GM12878 (cell line): ENCODE data around the gene TTC1. TPM values are rescaled to one million over a fixed set of nuclear protein-coding genes. Genes with fewer than 3 reads are reported as not detected.

Source experiments
- ATAC-seq: fragments of 200-7000 bp; cut with Tn5 transposase; 3 replicates; pipeline ENCODE4 v1.9.1; 2020; ENCODE audit warnings: mild to moderate bottlenecking, moderate library complexity
- BruUV-seq: library from RNA; stranded (reverse); fragments of 400-500 nt; replicated peaks from 2 replicates; lab custom pipeline; 2021; lab: Mats Ljungman, UMichigan
- CTCF ChIA-PET: fragments of 300-600 bp; sonication (Branson Sonifier 250); formaldehyde crosslinking; extraction: SDS; loops from one replicate; lab custom pipeline; 2021; ENCODE audit warnings: inconsistent platforms; lab: Yijun Ruan, JAX
- POLR2A ChIA-PET: fragments of 350-600 bp; formaldehyde crosslinking; extraction: SDS; loops from one replicate; lab custom pipeline; 2021; ENCODE audit warnings: inconsistent platforms; lab: Charles Lee
- RAD21 ChIA-PET: fragments of 300-600 bp; sonication (Branson Sonifier 250); formaldehyde crosslinking; loops from one replicate; lab custom pipeline; 2023; ENCODE audit warnings: antibody characterized with exemption; ENCODE audit not compliant: unreplicated experiment; lab: Charles Lee
- SMC1A ChIA-PET: fragments of 300-600 bp; sonication (Branson Sonifier 250); formaldehyde crosslinking; loops from one replicate; lab custom pipeline; 2023; ENCODE audit not compliant: unreplicated experiment, uncharacterized antibody; lab: Charles Lee
- DNase-seq: peaks from one replicate; pipeline ENCODE4 v3.0.0-alpha.2; 2011; ENCODE audit warnings: low read depth, low spot score
- FAIRE-seq: peaks from 3 replicates; lab custom pipeline; 2011; peaks lifted over from hg19 to GRCh38; lab: Jason Lieb, UNC
- H2AFZ ChIP-seq: 2 replicates; pipeline ENCODE4 v1.6.0; 2011; ENCODE audit warnings: low read depth, low read length, control low read depth; ENCODE audit not compliant: control insufficient read depth
- H3K27ac ChIP-seq: 2 replicates; pipeline ENCODE4 v1.5.1; 2011; ENCODE audit warnings: control low read depth; ENCODE audit not compliant: control insufficient read depth, insufficient read depth
- H3K27me3 ChIP-seq, 2 experiments: replicated peaks in 1 of 2; 2 replicates each; pipeline versions ENCODE4 v1.6.0 to v1.6.1; 2011; ENCODE audit warnings: low read length in 1 of 2; ENCODE audit not compliant: control insufficient read depth in 2 of 2, insufficient read depth in 2 of 2
- H3K36me3 ChIP-seq, 2 experiments: 2 replicates each; pipeline ENCODE4 v1.5.1; 2011; ENCODE audit warnings: low read length in 1 of 2; ENCODE audit not compliant: control insufficient read depth in 2 of 2, insufficient read depth in 2 of 2
- H3K4me1 ChIP-seq: 2 replicates; pipeline ENCODE4 v1.6.1; 2011; ENCODE audit warnings: mild to moderate bottlenecking, low read length, moderate library complexity, mixed read lengths; ENCODE audit not compliant: control insufficient read depth, insufficient read depth
- H3K4me2 ChIP-seq: 2 replicates; pipeline ENCODE4 v1.6.0; 2011; ENCODE audit warnings: control low read depth; ENCODE audit not compliant: control insufficient read depth, insufficient read depth
- H3K4me3 ChIP-seq: fragments of 200-600 bp; sonication (generic); 2 replicates; pipeline ENCODE4 v1.5.1; 2016
- H3K79me2 ChIP-seq: 2 replicates; pipeline ENCODE4 v1.6.0; 2011; ENCODE audit warnings: low read length; ENCODE audit not compliant: control insufficient read depth, insufficient read depth
- H3K9ac ChIP-seq: 2 replicates; pipeline ENCODE4 v1.8.0; 2011; ENCODE audit warnings: low read length, control low read depth, mixed read lengths; ENCODE audit not compliant: control insufficient read depth, insufficient read depth
- H3K9me3 ChIP-seq: replicated peaks from 3 replicates; pipeline ENCODE4 v1.5.1; 2011; ENCODE audit warnings: mild to moderate bottlenecking, low read length; ENCODE audit not compliant: control insufficient read depth, insufficient read depth
- H4K20me1 ChIP-seq: 2 replicates; pipeline ENCODE4 v1.6.0; 2011; ENCODE audit not compliant: control insufficient read depth, insufficient read depth
- ETV6 ChIP-seq, 2 experiments: fragments of 450-650 bp in 1 of 2; IDR thresholded peaks in 1 of 2; conservative IDR thresholded peaks in 1 of 2; 2 replicates each; pipeline ENCODE4 v1.6.1; 2014; ENCODE audit warnings: antibody characterized with exemption in 1 of 2, borderline replicate concordance in 1 of 2, low read depth in 1 of 2, mild to moderate bottlenecking in 1 of 2, moderate library complexity in 1 of 2
- IKZF2 ChIP-seq, 2 experiments: fragments of 450-650 bp; IDR thresholded peaks; 2 replicates each; pipeline ENCODE4 v1.6.1; 2017; ENCODE audit warnings: mild to moderate bottlenecking in 2 of 2, moderate library complexity in 2 of 2
- MTA2 ChIP-seq: fragments of 450-650 bp; IDR thresholded peaks from 2 replicates; pipeline ENCODE4 v1.6.1; 2016; ENCODE audit warnings: low read depth, mild to moderate bottlenecking, moderate library complexity
- NFYB ChIP-seq: IDR thresholded peaks from 2 replicates; pipeline ENCODE4 v1.6.1; 2011; ENCODE audit warnings: low read depth, mild to moderate bottlenecking, low read length, improper control_type of control experiment, moderate library complexity; ENCODE audit not compliant: insufficient read depth
- PAX8 ChIP-seq: fragments of 450-650 bp; IDR thresholded peaks from 2 replicates; pipeline ENCODE4 v1.6.1; 2017; ENCODE audit warnings: mild to moderate bottlenecking, moderate library complexity
- POLR2AphosphoS5 ChIP-seq: IDR thresholded peaks from 2 replicates; pipeline ENCODE4 v1.6.1; 2011; ENCODE audit warnings: mild to moderate bottlenecking, low read length, inconsistent platforms
- SMAD1 ChIP-seq: fragments of 450-650 bp; IDR thresholded peaks from 2 replicates; pipeline ENCODE4 v1.6.1; 2018; ENCODE audit warnings: mild to moderate bottlenecking, low read depth; ENCODE audit not compliant: partially characterized antibody
- STAT1 ChIP-seq: fragments of 450-650 bp; conservative IDR thresholded peaks from 2 replicates; pipeline ENCODE4 v1.6.1; 2014; ENCODE audit warnings: antibody characterized with exemption, mild to moderate bottlenecking
- STAT3 ChIP-seq: IDR thresholded peaks from 2 replicates; pipeline ENCODE4 v1.6.1; 2011; ENCODE audit warnings: low read depth, low read length, improper control_type of control experiment
- WGBS: methylation state at CpG from one replicate; pipeline ENCODE4 v1.1.6; 2016; ENCODE audit warnings: low lambda C conversion rate; ENCODE audit not compliant: insufficient replicate concordance, insufficient coverage; ENCODE audit errors: missing lambda C conversion rate; 5-methylcytosine and 5-hydroxymethylcytosine counted together
- in situ Hi-C: fragments of 300-500 bp; cut with MboI; formaldehyde crosslinking; loops from 9 replicates; pipeline ENCODE4 v1.14.3; 2018; ENCODE audit warnings: mixed read lengths
- intact Hi-C: fragments of 100-400 bp; cut with micrococcal nuclease; formaldehyde crosslinking; loops from one replicate; pipeline ENCODE4 v1.14.2; 2022; ENCODE audit not compliant: unreplicated experiment
- polyA plus RNA-seq, 11 experiments: library from polyadenylated mRNA; depleted of rRNA in 4 of 11; unstranded in 6 of 11; stranded (reverse) in 5 of 11; fragments of >200 nt; fragmentation: Nextera tagmentation in 4 of 11; fragmentation: Illumina TruSeq in 1 of 11; extraction: Ambion mirVana in 4 of 11; extraction: Trizol in 1 of 11; gene quantifications; 1 replicate in 1 of 11; 2 replicates in 10 of 11; pipeline versions ENCODE4 v1.2.1 to v1.2.3, GENCODE V29; 2011 to 2016; ENCODE audit warnings: inconsistent platforms in 2 of 11, missing spikeins in 2 of 11, low read depth in 1 of 11
- total RNA-seq, 4 experiments: library from RNA; depleted of rRNA in 3 of 4; stranded (reverse); fragments of >200 nt in 3 of 4; fragmentation: Illumina TruSeq in 1 of 4; extraction: Trizol in 1 of 4; gene quantifications; 2 replicates each; pipeline versions ENCODE4 v1.2.1 to v1.2.3, GENCODE V29; 2013 to 2021
- TF ChIP-seq, protein P1 (sequence below): IDR thresholded peaks from 2 replicates; pipeline ENCODE4 v1.6.1; 2012; ENCODE audit warnings: low read depth, low read length, improper control_type of control experiment
- TF ChIP-seq, protein P2 (sequence below): fragments of 450-650 bp; IDR thresholded peaks from 2 replicates; pipeline ENCODE4 v1.6.1; 2016; ENCODE audit warnings: mild to moderate bottlenecking

Gene TTC1
- total and polyA plus RNA-seq, 10 of the 15 experiments (the other 5 are each of a cell fraction or from before 2014, with no cell fraction given) = 46.6 to 160 (median 92.3) TPM

DNA sequence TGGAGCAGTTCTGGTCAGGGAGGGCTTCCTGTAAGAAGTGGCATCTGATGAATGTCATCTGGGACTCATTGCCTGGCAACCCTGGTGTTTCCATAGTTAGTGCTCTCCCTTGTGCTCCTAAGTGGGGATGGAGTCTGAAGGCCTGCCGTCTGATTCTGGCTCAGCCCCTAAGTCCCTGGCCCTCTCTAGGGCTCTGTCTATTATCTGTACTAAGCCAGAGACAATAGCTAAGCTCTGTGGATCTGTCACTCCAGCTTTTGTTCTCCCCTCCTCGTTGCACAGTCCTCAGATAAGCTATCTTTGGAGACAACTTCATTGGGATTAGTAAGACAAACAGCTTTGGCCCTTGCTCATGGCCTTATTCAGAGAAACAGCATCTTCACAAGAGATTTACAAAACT, 30.6 kb upstream of the TTC1 start:
- H3K9me3 ChIP-seq = no peaks in the 10 kb centered on the region
- ChIA-PET CTCF (interaction anchor here (1.0 kb wide), 2 partner anchors 9 to 10 kb away, joined by 3 to 4 read pairs; no protein-coding TSS in a partner anchor), SMC1A (interaction anchor here (0.5 kb wide), 1 partner anchor 196 kb away, joined by 3 read pairs; no protein-coding TSS in a partner anchor), RAD21 (no interaction called here), POLR2A (no interaction called here)
- H3K36me3 ChIP-seq = no peaks in the 10 kb centered on the region
- FAIRE-seq (no peak), ATAC-seq (no peak), DNase-seq (no peak)
- intact Hi-C loops = no loop called here
- H3K4me3 ChIP-seq = no peak overlapping the region
- WGBS = 33% methylated on average over 2 of the region's 2 CpGs
- H2AFZ ChIP-seq = no peak overlapping the region
- no peaks in the 10 kb centered on the region; the same call in 1 of the 2 replicates for H4K20me1 ChIP-seq
- no peak overlapping the region for H3K9ac ChIP-seq
- BruUV-seq = no TSS peak
- TF ChIP-seq STAT3 = no peak
- no peak for TF ChIP-seq STAT1
- TF ChIP-seq ETV6 (conservative IDR thresholded peaks at IDR 0.05 in 1 of 2, IDR thresholded peaks at IDR 0.05 in 1 of 2; ENCODE audit: borderline replicate concordance in 1 of 2, low read depth in 1 of 2) = no peak
- TF ChIP-seq, protein P1, sequence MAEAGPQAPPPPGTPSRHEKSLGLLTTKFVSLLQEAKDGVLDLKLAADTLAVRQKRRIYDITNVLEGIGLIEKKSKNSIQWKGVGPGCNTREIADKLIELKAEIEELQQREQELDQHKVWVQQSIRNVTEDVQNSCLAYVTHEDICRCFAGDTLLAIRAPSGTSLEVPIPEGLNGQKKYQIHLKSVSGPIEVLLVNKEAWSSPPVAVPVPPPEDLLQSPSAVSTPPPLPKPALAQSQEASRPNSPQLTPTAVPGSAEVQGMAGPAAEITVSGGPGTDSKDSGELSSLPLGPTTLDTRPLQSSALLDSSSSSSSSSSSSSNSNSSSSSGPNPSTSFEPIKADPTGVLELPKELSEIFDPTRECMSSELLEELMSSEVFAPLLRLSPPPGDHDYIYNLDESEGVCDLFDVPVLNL = no peak
- no peak for TF ChIP-seq POLR2AphosphoS5
- TF ChIP-seq, protein P2, sequence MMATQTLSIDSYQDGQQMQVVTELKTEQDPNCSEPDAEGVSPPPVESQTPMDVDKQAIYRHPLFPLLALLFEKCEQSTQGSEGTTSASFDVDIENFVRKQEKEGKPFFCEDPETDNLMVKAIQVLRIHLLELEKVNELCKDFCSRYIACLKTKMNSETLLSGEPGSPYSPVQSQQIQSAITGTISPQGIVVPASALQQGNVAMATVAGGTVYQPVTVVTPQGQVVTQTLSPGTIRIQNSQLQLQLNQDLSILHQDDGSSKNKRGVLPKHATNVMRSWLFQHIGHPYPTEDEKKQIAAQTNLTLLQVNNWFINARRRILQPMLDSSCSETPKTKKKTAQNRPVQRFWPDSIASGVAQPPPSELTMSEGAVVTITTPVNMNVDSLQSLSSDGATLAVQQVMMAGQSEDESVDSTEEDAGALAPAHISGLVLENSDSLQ = no peak
- no peak for TF ChIP-seq PAX8
- TF ChIP-seq SMAD1 = no peak
- no peak for TF ChIP-seq IKZF2 (IDR thresholded peaks at IDR 0.05)
- TF ChIP-seq NFYB = no peak
- TF ChIP-seq MTA2 = no peak
- no peak overlapping the region for H3K27ac ChIP-seq
- no peaks in the 10 kb centered on the region for H3K4me1 ChIP-seq
- peaks cover 0 to 5% of the 10 kb centered on the region in 2 experiments; a peak in 3 of 4 replicates for H3K27me3 ChIP-seq
- no peak overlapping the region for H3K4me2 ChIP-seq
- H3K79me2 ChIP-seq = no peaks in the 10 kb centered on the region
- in situ Hi-C loops = no loop called here
